ENCODE results near the gene ADARB2. TPM values are rescaled to one million over a fixed set of nuclear protein-coding genes. Genes with fewer than 3 reads are reported as not detected.
"Not testable (repeated sequence)": the region's sequence is repeated elsewhere in the genome, so short reads cannot be mapped to it uniquely, and the experiment has no call there.

The ADARB2 gene
- total and polyA plus RNA-seq, 2 donors (not counting 1 experiment from before 2014, with no cell fraction given): not detected

- Histone ChIP-seq H3K9me3 (ENCODE audit: control insufficient read depth, insufficient read depth, low read depth, low read length) (no peaks in the 10 kb centered on the region), H3K27me3 (ENCODE audit: control insufficient read depth, insufficient read depth, low read length) (no peaks in the 10 kb centered on the region), H3K4me3 (replicated peaks in 1 of 4; ENCODE audit: control extremely low read depth in 1 of 4, insufficient read depth in 1 of 4, low read depth in 3 of 4, low read length in 4 of 4) (no peak overlapping the region), H3K27ac (ENCODE audit: insufficient read depth, low read length) (no peak overlapping the region), H3K36me3 (ENCODE audit: control insufficient read depth, insufficient read depth, low read length) (no peaks in the 10 kb centered on the region), H3K4me1 (ENCODE audit: control insufficient read depth, extremely low read depth, insufficient read depth, low read length) (no peaks in the 10 kb centered on the region), H4K20me1 (ENCODE audit: control insufficient read depth, extremely low read depth, insufficient read depth, low read length) (no peaks in the 10 kb centered on the region), H3K79me2 (ENCODE audit: control insufficient read depth, insufficient read depth, low read length) (no peaks in the 10 kb centered on the region), H2AFZ (ENCODE audit: low read length) (no peak overlapping the region), H3K4me2 (ENCODE audit: extremely low read depth, insufficient read depth, low read length) (no peak overlapping the region), H3K9ac (ENCODE audit: insufficient read depth, low read length) (no peak overlapping the region)
- TF ChIP-seq EZH2 (IDR thresholded peaks at IDR 0.05; ENCODE audit: low read length, missing control alignments) (no peak), CTCF (conservative IDR thresholded peaks at IDR 0.05 in 1 of 2, IDR thresholded peaks at IDR 0.05 in 1 of 2; ENCODE audit: low read depth in 1 of 2, low read length in 2 of 2) (no peak)
- DNase-seq (ENCODE audit: low read depth in 2 of 2): no peak
Observed at GRCh38 chr10:1431229-1431628, 306.1 kb downstream of the ADARB2 start.

DNA sequence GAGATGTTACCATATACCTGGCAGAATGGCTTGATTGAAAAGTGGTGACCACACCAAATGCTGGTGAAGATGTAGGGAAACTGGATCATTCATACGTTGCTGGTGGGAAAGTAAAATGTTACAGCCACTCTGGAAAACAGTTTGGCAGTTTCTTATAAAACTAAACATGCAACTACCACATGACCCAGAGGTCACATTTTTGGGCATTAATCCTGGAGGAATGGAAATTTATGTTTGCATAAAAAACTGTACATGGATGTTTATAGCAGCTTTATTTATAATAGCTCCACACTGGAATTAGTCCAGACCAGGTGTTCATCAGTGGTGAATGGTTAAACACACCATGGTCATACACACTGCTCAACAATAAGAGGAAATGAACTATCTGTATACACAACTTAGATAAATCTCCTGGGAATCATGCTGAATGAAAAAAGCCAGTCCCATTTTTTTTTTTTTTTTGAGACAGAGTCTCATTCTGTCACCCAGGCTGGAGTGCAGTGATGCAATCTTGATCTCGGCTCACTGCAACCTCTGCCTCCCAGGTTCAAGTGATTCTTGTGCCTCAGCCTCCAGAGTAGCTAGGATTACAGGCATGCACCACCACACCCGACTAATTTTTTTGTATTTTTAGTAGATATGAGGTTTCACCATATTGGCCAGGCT, 309.7 kb downstream of the ADARB2 start:
- not testable (repeated sequence) for H3K4me2 ChIP-seq (ENCODE audit: extremely low read depth, insufficient read depth, low read length); H3K79me2 ChIP-seq (ENCODE audit: control insufficient read depth, insufficient read depth, low read length); H3K27ac ChIP-seq (ENCODE audit: insufficient read depth, low read length); H3K27me3 ChIP-seq (ENCODE audit: control insufficient read depth, insufficient read depth, low read length); H3K9ac ChIP-seq (ENCODE audit: insufficient read depth, low read length); H3K4me1 ChIP-seq (ENCODE audit: control insufficient read depth, extremely low read depth, insufficient read depth, low read length); H3K9me3 ChIP-seq (ENCODE audit: control insufficient read depth, insufficient read depth, low read depth, low read length); H4K20me1 ChIP-seq (ENCODE audit: control insufficient read depth, extremely low read depth, insufficient read depth, low read length); H3K36me3 ChIP-seq (ENCODE audit: control insufficient read depth, insufficient read depth, low read length); DNase-seq (ENCODE audit: low read depth in 2 of 2); H2AFZ ChIP-seq (ENCODE audit: low read length); H3K4me3 ChIP-seq (replicated peaks in 1 of 4; ENCODE audit: control extremely low read depth in 1 of 4, insufficient read depth in 1 of 4, low read depth in 3 of 4, low read length in 4 of 4)

DNA sequence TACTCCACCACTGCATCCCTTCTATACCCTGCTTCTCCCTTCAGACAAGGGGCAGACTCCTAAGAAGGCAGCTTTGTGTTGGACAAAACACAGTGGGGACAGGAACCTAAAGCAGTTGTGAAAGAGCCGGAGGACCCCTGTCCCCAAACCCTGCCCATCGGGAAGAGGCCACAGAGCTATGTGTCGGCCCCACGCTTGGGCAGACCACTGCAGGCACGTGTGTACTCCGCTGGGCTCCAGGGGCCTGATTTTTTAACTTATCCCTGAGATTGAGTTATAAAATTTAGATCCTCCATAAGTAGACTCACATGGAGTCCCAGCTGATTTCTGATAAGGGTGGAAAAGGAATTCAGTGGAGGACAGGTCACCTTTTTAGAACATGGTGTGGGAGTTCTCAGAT, 310.5 kb downstream of the ADARB2 start:
- no peak for TF ChIP-seq CTCF (conservative IDR thresholded peaks at IDR 0.05 in 1 of 2, IDR thresholded peaks at IDR 0.05 in 1 of 2; ENCODE audit: low read depth in 1 of 2, low read length in 2 of 2)
- TF ChIP-seq EZH2 (IDR thresholded peaks at IDR 0.05; ENCODE audit: low read length, missing control alignments): no peak
- Histone ChIP-seq H3K4me3 (replicated peaks in 1 of 4; ENCODE audit: control extremely low read depth in 1 of 4, insufficient read depth in 1 of 4, low read depth in 3 of 4, low read length in 4 of 4) (no peak overlapping the region), H2AFZ (ENCODE audit: low read length) (no peak overlapping the region), H3K4me2 (ENCODE audit: extremely low read depth, insufficient read depth, low read length) (no peak overlapping the region), H3K27ac (ENCODE audit: insufficient read depth, low read length) (no peak overlapping the region), H3K79me2 (ENCODE audit: control insufficient read depth, insufficient read depth, low read length) (no peaks in the 10 kb centered on the region), H3K9ac (ENCODE audit: insufficient read depth, low read length) (no peak overlapping the region), H3K9me3 (ENCODE audit: control insufficient read depth, insufficient read depth, low read depth, low read length) (peaks cover 2% of the 10 kb centered on the region), H3K4me1 (ENCODE audit: control insufficient read depth, extremely low read depth, insufficient read depth, low read length) (no peaks in the 10 kb centered on the region), H3K36me3 (ENCODE audit: control insufficient read depth, insufficient read depth, low read length) (no peaks in the 10 kb centered on the region), H4K20me1 (ENCODE audit: control insufficient read depth, extremely low read depth, insufficient read depth, low read length) (no peaks in the 10 kb centered on the region), H3K27me3 (ENCODE audit: control insufficient read depth, insufficient read depth, low read length) (no peaks in the 10 kb centered on the region)
- DNase-seq (ENCODE audit: low read depth in 2 of 2): no peak
